Fibroblast of skin of back (primary cell): ENCODE data around the gene HHIP.
"Not testable (repeated sequence)": the region's sequence is repeated elsewhere in the genome, so short reads cannot be mapped to it uniquely, and the experiment has no call there.

Source experiments
- DNase-seq: peaks from one replicate; pipeline ENCODE4 v3.0.0-alpha.2; 2013

The HHIP gene

DNA sequence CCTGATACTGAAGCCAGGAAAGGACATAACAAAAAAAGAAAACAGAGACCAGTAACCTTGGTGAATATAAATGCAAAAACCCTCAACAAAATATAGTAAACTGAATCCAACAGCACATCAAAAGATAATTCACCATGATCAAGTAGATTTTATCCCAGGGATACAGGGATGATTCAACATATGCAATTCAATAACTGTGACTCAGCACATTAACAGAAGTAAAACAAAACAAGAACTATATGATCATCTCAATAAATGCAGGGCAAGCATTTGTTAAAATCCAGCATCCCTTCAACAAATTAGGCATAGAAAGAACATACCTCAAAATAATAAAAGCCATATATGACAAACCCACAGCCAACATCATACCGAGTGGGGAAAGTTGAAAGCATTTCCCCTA lies 112.0 kb downstream of the HHIP start:
- DNase-seq, result no peak

DNA sequence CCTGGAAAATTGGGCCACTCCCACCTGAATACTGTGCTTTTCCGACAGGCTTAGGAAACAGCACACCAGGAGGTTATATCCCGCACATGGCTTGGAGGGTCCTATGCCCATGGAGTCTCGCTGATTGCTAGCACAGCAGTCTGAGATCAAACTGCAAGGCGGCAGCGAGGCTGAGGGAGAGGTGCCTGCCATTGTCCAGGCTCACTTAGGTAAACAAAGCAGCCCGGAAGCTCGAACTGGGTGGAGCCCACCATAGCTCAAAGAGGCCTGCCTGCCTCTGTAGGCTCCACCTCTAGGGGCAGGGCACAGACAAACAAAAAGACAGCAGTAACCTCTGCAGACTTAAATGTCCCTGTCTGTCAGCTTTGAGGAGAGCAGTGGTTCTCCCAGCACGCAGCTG lies 122.9 kb downstream of the HHIP start:
- DNase-seq, result not testable (repeated sequence)

DNA sequence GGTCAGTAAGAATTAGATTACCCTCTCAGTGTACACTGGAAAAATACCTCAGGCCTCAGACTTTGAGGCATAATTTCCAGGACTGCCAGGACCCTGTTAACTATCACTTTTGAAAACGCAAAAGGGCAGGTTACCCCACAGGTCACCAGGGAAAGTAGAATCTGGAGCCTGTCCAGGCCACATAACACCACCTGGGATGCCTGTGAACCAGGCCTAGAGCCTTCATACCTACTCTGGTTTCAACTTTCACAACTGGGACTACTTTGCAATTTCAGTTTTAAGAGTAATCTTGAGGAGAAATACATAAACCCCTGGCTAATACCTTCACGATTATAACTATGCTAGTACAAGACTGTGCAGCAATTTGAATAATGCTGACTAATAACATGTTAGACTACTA lies 132.4 kb downstream of the HHIP start:
- no peak for DNase-seq

DNA sequence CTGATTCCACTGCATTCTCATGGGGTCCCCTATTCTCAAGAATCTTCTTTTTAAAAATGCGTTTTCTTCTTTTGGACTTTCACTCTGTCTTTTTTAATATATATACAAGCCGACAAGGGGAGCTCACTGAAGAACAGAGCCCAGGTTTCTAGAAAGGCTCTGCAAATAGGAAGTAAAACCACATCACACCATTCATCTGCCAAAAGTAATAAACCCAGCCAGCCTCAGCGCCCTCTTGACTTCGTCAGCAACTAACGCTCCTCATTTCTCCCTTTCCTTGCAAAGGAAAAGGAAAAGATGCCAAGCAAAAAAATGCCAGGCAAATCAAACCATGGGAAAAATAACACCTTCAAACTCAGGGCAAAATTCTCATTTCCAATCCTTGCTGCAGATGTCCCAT lies 136.4 kb downstream of the HHIP start:
- no peak for DNase-seq

DNA sequence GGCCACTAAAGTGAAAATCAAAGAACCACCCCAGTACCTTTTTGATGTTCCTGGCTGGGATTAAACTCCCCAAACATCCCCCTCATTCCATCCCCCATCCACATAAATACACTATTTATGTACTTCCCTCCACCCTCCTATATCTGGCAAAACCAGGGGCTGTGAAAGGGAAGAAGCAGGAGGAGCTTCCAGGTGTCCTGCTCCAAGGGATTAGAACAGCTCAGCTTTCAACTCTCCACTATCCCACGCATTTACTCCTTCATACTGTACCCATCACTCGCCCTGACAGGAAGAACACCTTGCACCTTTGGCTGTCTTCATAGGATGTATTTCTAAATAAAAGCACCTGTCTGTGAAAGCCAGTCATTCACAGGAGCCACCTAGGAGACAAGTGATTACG lies 140.0 kb downstream of the HHIP start:
- DNase-seq, result no peak

DNA sequence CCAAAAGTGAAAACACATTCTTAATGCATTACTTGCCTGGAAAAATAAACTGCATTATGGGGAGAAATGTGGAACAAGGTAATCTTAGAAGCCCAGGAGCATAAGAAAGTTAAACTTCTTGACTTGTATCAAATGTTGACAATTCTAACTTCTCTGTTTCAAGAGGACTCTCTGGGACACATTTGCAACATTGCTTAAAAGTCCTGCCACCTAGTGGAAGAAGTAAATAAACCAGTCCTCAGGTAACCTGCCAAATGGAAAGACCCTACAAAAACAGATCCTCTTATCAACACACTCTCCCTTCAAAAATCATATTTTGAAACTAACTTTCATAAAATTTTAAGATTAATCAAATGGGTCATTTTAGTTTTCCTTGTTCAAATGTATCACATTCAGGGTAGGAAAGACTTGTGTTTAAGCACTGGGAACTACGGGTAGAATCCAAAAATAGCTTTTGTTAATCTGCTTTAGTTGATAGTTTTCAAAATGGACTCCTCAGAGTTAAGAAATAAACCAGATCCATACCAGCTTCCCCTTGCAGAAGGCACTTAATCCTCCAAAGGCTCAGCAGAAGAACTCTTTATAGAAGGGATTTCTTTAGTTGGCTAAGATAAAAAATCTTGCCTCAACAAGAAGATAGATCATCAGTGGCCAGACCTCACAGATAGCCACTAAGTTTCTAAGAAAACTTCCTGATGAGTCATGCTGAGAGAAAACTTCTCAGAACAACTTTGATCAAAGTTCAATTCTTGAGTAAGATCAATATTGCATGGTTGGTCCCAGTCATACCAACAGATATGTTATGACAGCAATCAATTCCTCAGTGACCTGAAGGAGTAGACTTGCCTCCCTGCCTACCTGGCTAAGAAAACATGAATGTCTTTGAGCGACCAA lies 141.7 kb downstream of the HHIP start:
- peak; percentile 41 for DNase-seq

DNA sequence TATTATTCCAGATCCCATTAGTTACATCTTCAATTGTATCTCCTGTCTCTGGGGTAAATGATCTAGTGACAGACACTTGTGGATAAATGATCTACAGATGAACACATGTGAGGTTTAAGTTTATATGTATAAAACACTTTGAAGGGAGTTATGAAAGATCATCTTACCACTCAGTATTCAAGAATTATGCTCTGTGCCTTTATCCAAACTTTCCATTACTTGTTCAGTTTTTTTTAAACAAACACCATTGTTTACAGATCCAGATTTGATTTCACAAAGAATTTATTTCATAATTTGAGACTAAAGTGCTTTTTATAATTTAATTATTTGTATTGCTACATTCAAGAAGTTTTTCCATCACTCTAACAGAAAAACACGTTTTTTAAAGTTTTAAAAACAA lies 142.5 kb downstream of the HHIP start:
- no peak for DNase-seq

DNA sequence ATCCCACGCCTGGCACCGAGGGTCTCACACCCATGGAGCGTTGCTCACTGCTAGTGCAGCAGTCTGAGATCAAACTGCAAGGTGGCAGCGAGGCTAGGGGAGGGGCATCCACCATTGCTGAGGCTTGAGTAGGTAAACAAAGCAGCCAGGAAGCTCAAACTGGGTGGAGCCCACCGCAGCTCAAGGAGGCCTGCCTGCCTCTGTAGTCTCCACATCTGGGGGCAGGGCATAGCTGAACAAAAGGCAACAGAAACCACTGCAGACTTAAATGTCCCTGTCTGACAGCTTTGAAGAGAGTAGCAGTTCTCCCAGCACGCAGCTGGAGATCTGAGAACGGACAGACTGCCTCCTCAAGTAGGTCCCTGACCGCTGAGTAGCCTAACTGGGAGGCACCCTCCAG lies 146.0 kb downstream of the HHIP start:
- DNase-seq, result not testable (repeated sequence)
